Stimulated activated naive CD8-positive, alpha-beta T cell treated with anti-CD3 and anti-CD28 coated beads, Interleukin-15, Interleukin-2, amounts not matched to agents 100 ng/mL and 50 ng/mL, for 24 hours (primary cell): Measurements from ENCODE around the gene PLS1.
"Not testable (repeated sequence)": the region's sequence is repeated elsewhere in the genome, so short reads cannot be mapped to it uniquely, and the experiment has no call there.

Experiments
- H3K27ac Mint-ChIP-seq: one replicate; pipeline ENCODE4 v1.8.0; 2021; ENCODE audit warnings: mild to moderate bottlenecking, mixed read lengths
- H3K27me3 Mint-ChIP-seq: one replicate; pipeline ENCODE4 v1.8.0; 2021; ENCODE audit warnings: mixed read lengths
- H3K36me3 Mint-ChIP-seq: one replicate; pipeline ENCODE4 v1.8.0; 2021; ENCODE audit warnings: low read depth, mixed read lengths
- H3K4me1 Mint-ChIP-seq: one replicate; pipeline ENCODE4 v1.8.0; 2021; ENCODE audit warnings: low read depth, mixed read lengths
- H3K4me3 Mint-ChIP-seq: one replicate; pipeline ENCODE4 v1.8.0; 2021; ENCODE audit warnings: mild to moderate bottlenecking, mixed read lengths
- H3K9me3 Mint-ChIP-seq: one replicate; pipeline ENCODE4 v1.8.0; 2021; ENCODE audit warnings: mixed read lengths

The PLS1 gene

DNA sequence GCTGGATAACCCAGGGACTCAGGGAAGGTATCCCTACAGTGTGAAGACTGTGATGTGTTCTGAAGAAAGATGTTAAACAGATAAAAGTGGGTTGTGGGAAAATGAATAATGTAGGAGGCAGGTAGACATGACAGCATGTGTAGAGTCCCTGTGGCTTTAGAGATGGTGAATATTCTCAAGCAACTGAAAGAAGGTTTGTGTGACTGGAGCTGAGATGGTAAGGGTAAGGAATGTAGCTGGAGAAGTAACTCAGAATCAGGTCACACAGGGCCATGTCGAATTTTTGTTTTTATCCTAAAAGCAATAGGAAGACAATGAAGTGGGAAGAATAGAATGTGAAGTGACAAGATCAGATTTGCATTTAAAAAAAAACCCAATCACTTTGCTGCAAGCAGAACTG, 73.9 kb downstream of the PLS1 start:
- H3K27ac Mint-ChIP-seq: no peak overlapping the region
- no peaks in the 10 kb centered on the region for H3K27me3 Mint-ChIP-seq
- H3K4me3 Mint-ChIP-seq: no peak overlapping the region
- no peaks in the 10 kb centered on the region for H3K9me3 Mint-ChIP-seq
- no peaks in the 10 kb centered on the region for H3K36me3 Mint-ChIP-seq
- H3K4me1 Mint-ChIP-seq: no peaks in the 10 kb centered on the region

DNA sequence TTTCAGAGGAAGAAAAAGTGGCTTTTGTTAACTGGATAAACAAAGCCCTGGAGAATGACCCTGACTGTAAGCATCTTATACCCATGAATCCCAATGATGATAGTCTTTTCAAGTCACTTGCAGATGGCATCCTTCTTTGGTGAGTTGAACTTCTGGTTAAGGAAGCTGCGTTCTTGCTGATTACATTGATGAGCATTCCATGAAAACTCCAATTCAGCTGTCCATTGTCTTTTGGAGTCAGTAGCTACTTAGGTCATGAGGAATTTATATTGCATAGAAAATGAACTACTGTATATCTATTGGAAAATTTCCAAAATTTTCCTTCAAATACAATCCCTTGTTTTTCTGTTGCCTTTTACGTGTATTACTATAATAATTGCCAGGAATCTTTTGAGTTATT, 80.0 kb downstream of the PLS1 start:
- H3K27ac Mint-ChIP-seq: no peak overlapping the region
- H3K4me1 Mint-ChIP-seq: no peaks in the 10 kb centered on the region
- no peaks in the 10 kb centered on the region for H3K27me3 Mint-ChIP-seq
- H3K4me3 Mint-ChIP-seq: no peak overlapping the region
- no peaks in the 10 kb centered on the region for H3K9me3 Mint-ChIP-seq
- H3K36me3 Mint-ChIP-seq: no peaks in the 10 kb centered on the region

- H3K4me1 Mint-ChIP-seq: no peaks in the 10 kb centered on the region
- no peaks in the 10 kb centered on the region for H3K36me3 Mint-ChIP-seq
- H3K27ac Mint-ChIP-seq: no peak overlapping the region
- no peak overlapping the region for H3K4me3 Mint-ChIP-seq
- no peaks in the 10 kb centered on the region for H3K27me3 Mint-ChIP-seq
- H3K9me3 Mint-ChIP-seq: no peaks in the 10 kb centered on the region
Observed at GRCh38 chr3:142680710-142681109, 84.5 kb downstream of the PLS1 start.

DNA sequence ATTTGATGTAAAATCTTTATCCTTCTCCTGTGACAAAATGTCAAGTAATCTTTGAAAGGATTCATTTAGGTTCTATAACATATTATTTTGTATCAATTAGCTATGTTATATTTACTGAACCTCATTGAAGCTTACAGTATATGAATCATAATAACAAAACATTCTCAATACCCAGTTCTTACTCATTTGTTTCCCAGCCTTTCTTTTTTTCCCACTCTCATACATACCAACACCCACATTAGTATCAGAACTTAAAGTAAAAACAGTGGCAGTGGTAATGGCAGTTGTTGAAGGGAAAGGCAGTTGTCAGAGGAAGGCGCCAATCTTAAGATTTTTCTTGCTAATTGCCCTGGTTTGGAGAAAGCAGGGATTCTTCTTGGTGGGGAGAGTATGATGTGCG, 94.4 kb downstream of the PLS1 start:
- Mint-ChIP-seq H3K4me3 (no peak overlapping the region), H3K36me3 (peaks cover 4% of the 10 kb centered on the region), H3K27ac (no peak overlapping the region), H3K4me1 (no peaks in the 10 kb centered on the region), H3K27me3 (no peaks in the 10 kb centered on the region), H3K9me3 (no peaks in the 10 kb centered on the region)

GRCh38 chr3:142691527-142691926, 95.3 kb downstream of the PLS1 start:
- Mint-ChIP-seq H3K4me1 (no peaks in the 10 kb centered on the region), H3K27ac (no peak overlapping the region), H3K36me3 (peaks cover 4% of the 10 kb centered on the region), H3K4me3 (no peak overlapping the region), H3K27me3 (no peaks in the 10 kb centered on the region), H3K9me3 (no peaks in the 10 kb centered on the region)

DNA sequence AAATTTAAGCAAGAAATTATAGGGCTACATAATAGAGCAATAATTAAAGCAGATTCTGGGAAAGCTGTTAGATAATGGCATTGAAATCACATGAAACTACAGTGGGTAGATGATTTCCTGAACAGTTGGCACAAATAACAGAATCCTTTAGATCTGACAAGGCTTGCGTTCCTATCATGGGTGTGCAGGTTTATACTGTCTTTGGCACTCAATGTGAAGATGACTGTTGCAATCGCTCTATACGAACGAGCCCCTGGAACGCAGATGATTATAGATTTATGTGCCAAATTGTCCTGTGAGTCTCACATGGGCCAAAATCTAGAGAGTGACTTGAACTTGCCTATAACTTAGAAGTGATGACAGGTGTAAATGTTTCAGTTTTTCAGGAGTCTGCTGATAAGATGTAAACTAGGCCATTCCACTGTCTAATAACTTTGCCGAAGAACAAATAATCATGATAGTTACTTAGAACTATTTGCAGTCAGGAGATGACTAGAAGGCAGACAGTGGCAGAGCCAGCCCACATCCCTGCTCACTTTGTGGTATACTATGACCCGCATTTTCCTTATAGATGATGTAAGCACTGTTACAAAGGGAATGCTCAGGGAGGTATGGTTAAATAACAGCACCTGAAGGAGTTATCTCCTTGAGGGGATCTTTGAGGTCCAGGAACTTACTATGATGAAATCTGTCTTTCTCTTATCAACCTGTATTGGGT, 97.1 kb downstream of the PLS1 start:
- H3K27me3 Mint-ChIP-seq: no peaks in the 10 kb centered on the region
- no peak overlapping the region for H3K4me3 Mint-ChIP-seq
- H3K9me3 Mint-ChIP-seq: no peaks in the 10 kb centered on the region
- H3K36me3 Mint-ChIP-seq: peaks cover 3% of the 10 kb centered on the region
- H3K4me1 Mint-ChIP-seq: no peaks in the 10 kb centered on the region
- no peak overlapping the region for H3K27ac Mint-ChIP-seq

DNA sequence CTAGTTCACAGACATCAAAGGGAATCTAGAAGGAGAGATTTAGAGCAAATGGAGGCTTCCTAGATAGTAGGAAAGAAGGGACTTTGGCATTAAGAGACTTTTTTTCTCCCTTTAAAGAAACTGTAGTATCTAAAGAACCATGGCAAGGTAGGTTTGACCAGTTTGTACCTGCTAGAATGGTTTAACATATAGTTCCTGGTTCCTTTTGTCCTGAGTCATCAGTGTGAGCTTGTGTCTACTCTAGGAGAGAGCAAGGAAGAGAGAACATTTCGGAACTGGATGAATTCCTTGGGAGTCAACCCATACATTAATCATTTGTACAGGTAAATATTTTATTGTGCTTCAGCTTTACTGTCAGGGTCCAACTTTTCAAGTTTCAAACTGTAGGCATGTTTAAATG, 98.0 kb downstream of the PLS1 start:
- Mint-ChIP-seq H3K9me3 (no peaks in the 10 kb centered on the region), H3K27ac (no peak overlapping the region), H3K36me3 (no peaks in the 10 kb centered on the region), H3K4me1 (no peaks in the 10 kb centered on the region), H3K27me3 (no peaks in the 10 kb centered on the region), H3K4me3 (no peak overlapping the region)

GRCh38 chr3:142705198-142705597, 109.0 kb downstream of the PLS1 start:
- peaks cover 5% of the 10 kb centered on the region for H3K4me1 Mint-ChIP-seq
- H3K4me3 Mint-ChIP-seq: no peak overlapping the region
- H3K27ac Mint-ChIP-seq: no peak overlapping the region
- H3K9me3 Mint-ChIP-seq: no peaks in the 10 kb centered on the region
- H3K27me3 Mint-ChIP-seq: no peaks in the 10 kb centered on the region
- no peaks in the 10 kb centered on the region for H3K36me3 Mint-ChIP-seq

DNA sequence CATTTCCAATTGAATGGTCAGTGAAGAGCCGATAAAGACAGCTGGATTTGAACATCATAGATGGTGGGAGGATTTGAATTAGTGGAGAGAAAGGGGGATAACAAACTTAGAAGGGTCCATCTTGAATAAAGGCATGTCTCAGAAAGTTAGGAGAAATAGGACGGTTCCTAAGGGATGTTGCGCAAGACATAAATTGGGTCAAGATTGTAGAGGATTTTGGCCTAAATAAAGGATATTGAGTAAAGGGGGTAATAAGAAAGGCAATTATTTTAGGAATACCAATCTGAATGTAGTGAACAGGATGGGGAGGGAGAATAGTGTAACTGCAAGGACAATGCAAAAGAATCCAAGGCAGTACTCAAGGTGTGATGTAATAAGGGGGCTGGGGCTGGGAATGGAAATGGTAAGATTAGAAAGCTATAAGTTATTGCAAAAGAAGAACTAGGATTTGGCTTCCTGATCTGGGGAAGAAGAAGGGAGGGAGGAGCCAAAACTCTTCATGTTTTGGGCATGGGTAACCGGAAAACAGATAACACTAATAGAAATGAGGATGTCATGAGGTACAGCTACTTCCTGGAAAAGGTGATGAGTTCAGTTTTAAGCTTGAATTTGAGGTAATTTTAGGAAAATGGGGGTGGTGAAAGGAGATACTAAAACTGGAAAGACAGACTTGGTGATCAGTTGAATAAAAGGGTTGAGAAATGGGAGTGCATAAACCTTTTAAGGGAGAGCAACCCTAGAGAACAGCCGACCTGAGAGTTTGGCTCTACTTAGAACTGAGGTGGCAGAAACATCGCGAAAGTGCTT, 110.3 kb downstream of the PLS1 start:
- Mint-ChIP-seq H3K27me3 (no peaks in the 10 kb centered on the region), H3K27ac (no peak overlapping the region), H3K4me1 (peaks cover 5% of the 10 kb centered on the region), H3K36me3 (no peaks in the 10 kb centered on the region), H3K9me3 (no peaks in the 10 kb centered on the region), H3K4me3 (no peak overlapping the region)

DNA sequence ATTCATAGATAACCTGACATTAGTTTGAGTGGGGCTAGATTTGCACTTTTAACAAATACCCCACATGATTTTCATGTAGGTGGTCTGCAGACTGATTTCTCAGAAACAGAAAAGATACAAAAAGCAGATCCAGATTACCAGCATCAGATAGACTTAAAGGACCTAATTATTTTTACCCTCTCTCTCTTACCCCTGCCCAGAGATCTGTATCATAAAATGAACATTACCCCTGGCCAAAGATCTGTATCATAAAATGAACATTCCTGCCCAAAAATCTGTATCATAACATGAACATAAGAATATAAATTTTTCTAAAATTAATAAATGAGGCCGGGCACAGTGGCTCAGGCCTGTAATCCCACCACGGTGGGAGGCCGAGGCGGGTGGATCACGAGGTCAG, 113.0 kb downstream of the PLS1 start:
- no peaks in the 10 kb centered on the region for H3K9me3 Mint-ChIP-seq
- H3K27ac Mint-ChIP-seq: no peak overlapping the region
- H3K4me3 Mint-ChIP-seq: no peak overlapping the region
- peaks cover 5% of the 10 kb centered on the region for H3K4me1 Mint-ChIP-seq
- no peaks in the 10 kb centered on the region for H3K27me3 Mint-ChIP-seq
- no peaks in the 10 kb centered on the region for H3K36me3 Mint-ChIP-seq

DNA sequence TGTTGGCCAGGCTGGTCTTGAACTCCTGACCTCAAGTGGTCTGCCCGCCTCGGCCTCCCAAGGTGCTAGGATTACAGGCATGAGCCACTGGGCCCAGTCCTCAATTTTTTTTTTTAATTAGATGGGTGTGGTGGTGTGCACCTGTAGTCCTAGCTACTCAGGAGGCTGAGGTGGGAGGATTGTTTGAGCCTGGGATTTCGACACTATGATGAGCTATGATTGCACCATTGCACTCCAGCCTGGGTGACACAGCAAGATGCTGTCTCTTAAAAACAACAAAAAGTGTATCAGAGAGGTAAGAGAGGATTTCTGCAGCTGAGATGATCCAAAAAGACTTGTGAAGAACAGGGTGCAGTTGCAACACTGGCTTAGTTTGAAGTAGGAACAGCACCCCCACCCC, 118.7 kb downstream of the PLS1 start:
- H3K4me3 Mint-ChIP-seq, H3K27ac Mint-ChIP-seq, H3K4me1 Mint-ChIP-seq, H3K36me3 Mint-ChIP-seq, H3K9me3 Mint-ChIP-seq: not testable (repeated sequence)
- peaks cover 21% of the 10 kb centered on the region for H3K27me3 Mint-ChIP-seq

- Mint-ChIP-seq H3K4me1 (no peaks in the 10 kb centered on the region), H3K4me3 (no peak overlapping the region), H3K27me3 (peaks cover 31% of the 10 kb centered on the region), H3K27ac (no peak overlapping the region), H3K36me3 (no peaks in the 10 kb centered on the region), H3K9me3 (no peaks in the 10 kb centered on the region)
Observed at GRCh38 chr3:142716102-142716501, 119.9 kb downstream of the PLS1 start.

DNA sequence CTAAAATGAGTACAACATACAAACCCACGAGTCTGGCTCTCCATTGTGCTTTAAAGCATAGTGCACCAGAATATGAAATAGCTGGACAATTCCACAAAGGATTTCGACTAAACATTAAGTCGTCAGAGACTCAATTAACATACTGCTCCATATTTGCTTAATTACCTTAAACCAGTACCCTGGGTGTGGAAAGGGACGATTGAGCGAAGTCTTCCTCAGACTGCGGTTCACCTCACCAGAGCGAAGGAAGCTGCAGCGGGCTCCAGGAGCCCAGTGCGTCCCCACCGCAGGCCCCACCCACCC, 127.4 kb downstream of the PLS1 start:
- Mint-ChIP-seq H3K36me3 (no peaks in the 10 kb centered on the region), H3K9me3 (no peaks in the 10 kb centered on the region), H3K27ac (no peak overlapping the region), H3K4me1 (peaks cover 12% of the 10 kb centered on the region), H3K4me3 (peak overlapping the region; percentile 85), H3K27me3 (peaks cover 64% of the 10 kb centered on the region)

DNA sequence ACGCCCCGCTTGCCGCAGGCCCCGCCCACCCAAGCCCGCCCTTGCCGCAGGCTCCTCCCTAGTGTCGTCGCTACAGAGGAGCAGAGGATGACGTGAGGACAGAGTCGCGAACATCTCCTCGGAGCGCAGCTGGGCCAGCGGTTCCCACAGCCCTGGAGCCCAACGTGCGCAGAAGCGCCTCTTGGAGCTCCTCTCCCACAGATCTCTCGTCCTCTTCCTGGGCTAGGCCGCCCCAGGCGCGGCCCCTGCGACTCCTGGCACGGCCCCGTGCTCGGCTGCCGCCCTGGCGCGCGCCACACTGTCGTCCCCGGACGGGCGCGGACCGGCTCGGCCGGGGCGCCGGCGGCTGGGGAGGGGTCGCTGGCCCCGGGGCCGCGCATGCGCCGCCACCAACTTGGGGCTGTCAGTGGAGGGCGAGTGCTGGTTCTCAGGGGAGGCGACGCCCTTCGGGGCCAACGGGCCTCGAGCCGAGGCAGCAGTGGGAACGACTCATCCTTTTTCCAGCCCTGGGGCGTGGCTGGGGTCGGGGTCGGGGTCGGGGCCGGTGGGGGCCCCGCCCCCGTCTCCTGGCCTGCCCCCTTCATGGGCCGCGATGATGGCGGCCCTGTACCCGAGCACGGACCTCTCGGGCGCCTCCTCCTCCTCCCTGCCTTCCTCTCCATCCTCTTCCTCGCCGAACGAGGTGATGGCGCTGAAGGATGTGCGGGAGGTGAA, 127.9 kb downstream of the PLS1 start, which contains the start of gene TRPC1:
Gene TRPC1, plus strand, starts transcription at position 67 of the 714 bp plus-strand sequence. Its CDS starts 526 bp downstream, at position 593.
- Mint-ChIP-seq H3K4me3 (peak within 1 kb of the TSS; percentile 85), H3K27me3 (peaks cover 59% of the 10 kb centered on the region), H3K27ac (peak within 1 kb of the TSS; percentile 29), H3K4me1 (peaks cover 12% of the 10 kb centered on the region), H3K9me3 (no peaks in the 10 kb centered on the region), H3K36me3 (no peaks in the 10 kb centered on the region)

- Mint-ChIP-seq H3K4me3 (peak overlapping the region; percentile 85), H3K4me1 (peaks cover 12% of the 10 kb centered on the region), H3K36me3 (no peaks in the 10 kb centered on the region), H3K9me3 (no peaks in the 10 kb centered on the region), H3K27ac (peak overlapping the region; percentile 79), H3K27me3 (peaks cover 52% of the 10 kb centered on the region)
Observed at GRCh38 chr3:142724682-142725356, 128.6 kb downstream of the PLS1 start.
